ENCODE results near the gene TPX2. TPM values are rescaled to one million over a fixed set of nuclear protein-coding genes. Genes with fewer than 3 reads are reported as not detected.

TPX2 gene
- total and polyA plus RNA-seq, 2 experiments from 2014 or later: 12.3 to 120 TPM

DNA sequence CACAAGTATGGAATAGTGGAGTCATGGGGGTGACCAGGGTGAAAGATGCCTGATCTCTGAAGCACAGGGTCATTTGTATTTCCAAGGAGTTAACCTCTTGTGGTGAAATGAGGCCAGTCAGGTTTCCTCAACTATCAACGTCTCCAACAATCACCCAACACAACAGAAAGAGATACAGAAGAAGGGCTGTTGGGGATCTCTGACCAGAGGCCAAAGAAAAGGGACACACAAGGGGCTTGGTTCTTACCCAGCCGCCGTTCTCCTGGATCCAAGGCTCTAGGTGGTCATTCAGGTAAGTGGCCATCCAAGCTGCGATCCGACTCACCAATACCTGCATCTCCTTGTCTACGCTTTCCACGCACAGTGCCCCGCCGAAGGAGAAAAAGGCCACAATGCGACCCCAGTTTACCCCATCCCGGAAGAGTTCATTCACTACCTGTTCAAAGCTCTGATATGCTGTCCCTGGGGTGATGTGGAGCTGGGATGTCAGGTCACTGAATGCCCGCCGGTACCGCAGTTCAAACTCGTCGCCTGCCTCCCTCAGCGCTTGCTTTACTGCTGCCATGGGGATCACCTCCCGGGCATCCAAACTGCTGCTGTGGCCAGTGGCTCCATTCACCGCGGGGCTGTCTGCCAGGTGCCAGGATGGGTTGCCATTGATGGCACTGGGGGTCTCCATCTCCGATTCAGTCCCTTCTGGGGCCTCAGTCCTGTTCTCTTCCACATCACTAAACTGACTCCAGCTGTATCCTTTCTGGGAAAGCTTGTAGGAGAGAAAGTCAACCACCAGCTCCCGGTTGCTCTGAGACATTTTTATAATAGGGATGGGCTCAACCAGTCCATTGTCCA is 17.5 kb upstream of the TPX2 start:
- Histone ChIP-seq H3K27me3 (no peaks in the 10 kb centered on the region), H3K27ac (no peak overlapping the region), H3K4me3 (peak overlapping the region; percentile 68), H3K36me3 (no peaks in the 10 kb centered on the region), H3K4me1 (ENCODE audit: low read depth) (peaks cover 34% of the 10 kb centered on the region), H3K9me3 (ENCODE audit: low read depth) (no peaks in the 10 kb centered on the region)
- no peak for TF ChIP-seq CTCF (IDR thresholded peaks at IDR 0.05; ENCODE audit: low read depth, low read length)
- DNase-seq (ENCODE audit: low read depth in 1 of 2, low spot score in 1 of 2): no peak

GRCh38 chr20:31722257-31723068 is 16.6 kb upstream of the TPX2 start, which contains the start of gene BCL2L1:
TSS of gene BCL2L1 (minus strand) at chr20:31722868. CDS start at chr20:31722218, 650 bp downstream.
- DNase-seq (ENCODE audit: low read depth in 1 of 2, low spot score in 1 of 2): peak; percentile 86 to 91
- Histone ChIP-seq H3K4me1 (ENCODE audit: low read depth) (peaks cover 34% of the 10 kb centered on the region), H3K27me3 (no peaks in the 10 kb centered on the region), H3K36me3 (no peaks in the 10 kb centered on the region), H3K27ac (peak within 1 kb of the TSS; percentile 91), H3K9me3 (ENCODE audit: low read depth) (no peaks in the 10 kb centered on the region), H3K4me3 (peak within 1 kb of the TSS; percentile 68)
- peak; percentile 82 for TF ChIP-seq CTCF (IDR thresholded peaks at IDR 0.05; ENCODE audit: low read depth, low read length)

DNA sequence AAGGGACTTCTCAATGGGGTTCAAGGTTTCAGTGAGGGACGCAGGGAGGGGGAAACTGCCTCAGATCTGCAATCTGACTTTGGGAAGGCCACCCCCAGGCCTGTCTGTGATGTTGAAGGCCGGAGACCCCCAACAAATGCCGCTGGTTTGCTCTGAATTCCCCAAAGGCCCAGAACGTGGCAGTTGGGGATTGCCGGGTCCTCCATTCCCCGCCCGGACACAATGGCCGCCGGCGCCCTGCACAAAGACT is 16.1 kb upstream of the TPX2 start:
- no peaks in the 10 kb centered on the region for H3K36me3 ChIP-seq
- H3K27me3 ChIP-seq: no peaks in the 10 kb centered on the region
- DNase-seq (ENCODE audit: low read depth in 1 of 2, low spot score in 1 of 2): no peak
- H3K27ac ChIP-seq: peak overlapping the region; percentile 91
- peaks cover 34% of the 10 kb centered on the region for H3K4me1 ChIP-seq (ENCODE audit: low read depth)
- no peaks in the 10 kb centered on the region for H3K9me3 ChIP-seq (ENCODE audit: low read depth)
- peak overlapping the region; percentile 68 for H3K4me3 ChIP-seq
- TF ChIP-seq CTCF (IDR thresholded peaks at IDR 0.05; ENCODE audit: low read depth, low read length): no peak

DNA sequence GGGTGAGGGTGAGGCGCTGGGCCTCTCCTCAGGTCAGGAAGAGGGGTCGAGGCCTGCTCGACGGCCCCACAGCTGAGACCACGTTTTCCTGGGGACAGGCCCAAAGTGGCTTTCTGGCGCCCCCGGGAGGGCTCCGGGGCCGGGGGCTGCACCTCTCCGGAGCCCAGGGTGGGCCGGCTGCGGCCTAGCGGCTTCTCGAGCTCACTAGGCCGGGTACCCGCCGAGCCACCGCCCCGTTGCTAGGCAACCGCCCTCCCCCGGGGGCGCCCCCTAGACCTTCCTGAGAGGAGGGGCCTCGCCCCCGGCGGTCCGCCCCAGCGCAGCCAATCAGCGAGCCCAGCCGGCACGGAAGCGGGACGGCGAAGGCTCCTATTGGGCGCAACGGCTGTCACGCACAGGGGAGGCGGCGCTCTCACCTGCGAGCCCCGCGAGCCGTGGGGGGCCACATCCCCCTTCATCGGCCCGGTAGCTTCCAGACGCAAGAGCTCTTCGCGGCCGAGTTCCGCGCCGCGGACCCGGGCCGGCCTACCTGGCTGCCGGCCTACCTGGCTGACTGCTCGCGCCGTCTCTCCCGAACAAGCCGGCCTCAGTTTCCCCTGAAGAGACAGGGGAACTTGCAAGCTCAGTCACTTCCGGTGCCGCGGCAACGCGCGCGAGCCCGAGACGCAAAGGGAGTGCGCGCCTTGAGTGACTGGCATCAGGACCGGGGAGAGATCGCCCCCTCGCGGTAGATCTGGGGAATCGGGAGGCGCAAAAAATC is 15.6 kb upstream of the TPX2 start:
- H3K27me3 ChIP-seq: no peaks in the 10 kb centered on the region
- DNase-seq (ENCODE audit: low read depth in 1 of 2, low spot score in 1 of 2): peak; percentile 98 to 99
- peak; percentile 92 for TF ChIP-seq CTCF (IDR thresholded peaks at IDR 0.05; ENCODE audit: low read depth, low read length)
- H3K36me3 ChIP-seq: no peaks in the 10 kb centered on the region
- H3K4me1 ChIP-seq (ENCODE audit: low read depth): peaks cover 34% of the 10 kb centered on the region
- H3K27ac ChIP-seq: peak overlapping the region; percentile 91
- H3K9me3 ChIP-seq (ENCODE audit: low read depth): no peaks in the 10 kb centered on the region
- peak overlapping the region; percentile 68 for H3K4me3 ChIP-seq

DNA sequence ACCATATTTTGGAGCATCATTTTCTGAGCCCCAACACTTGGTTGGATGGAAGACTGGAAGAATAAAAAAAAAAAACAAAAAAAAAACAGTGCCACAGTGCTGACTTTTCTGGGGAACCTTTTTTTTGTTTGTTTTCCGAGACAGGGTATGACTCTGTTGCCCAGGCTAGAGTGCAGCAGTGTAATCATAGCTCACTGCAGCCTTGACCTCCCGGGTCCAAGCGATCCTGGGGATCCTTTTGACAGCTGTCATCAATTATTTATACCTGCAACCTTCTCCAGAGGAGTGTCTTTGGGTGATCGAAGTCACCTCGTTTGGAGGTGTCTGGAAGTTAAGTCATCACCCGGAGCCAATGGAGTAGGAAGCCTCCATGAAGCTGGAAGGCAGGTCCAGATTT is 7.8 kb upstream of the TPX2 start:
- no peaks in the 10 kb centered on the region for H3K27me3 ChIP-seq
- no peak overlapping the region for H3K4me3 ChIP-seq
- H3K27ac ChIP-seq: no peak overlapping the region
- no peaks in the 10 kb centered on the region for H3K36me3 ChIP-seq
- DNase-seq (ENCODE audit: low read depth in 1 of 2, low spot score in 1 of 2): no peak
- no peaks in the 10 kb centered on the region for H3K4me1 ChIP-seq (ENCODE audit: low read depth)
- no peak for TF ChIP-seq CTCF (IDR thresholded peaks at IDR 0.05; ENCODE audit: low read depth, low read length)
- no peaks in the 10 kb centered on the region for H3K9me3 ChIP-seq (ENCODE audit: low read depth)
